ENCODE data around the gene CPEB3.
"Not testable (repeated sequence)": the region's sequence is repeated elsewhere in the genome, so short reads cannot be mapped to it uniquely, and the experiment has no call there.

The CPEB3 gene

GRCh38 chr10:92121686-92122492 is 169.0 kb downstream of the CPEB3 start:
- Histone ChIP-seq H3K27me3 (ENCODE audit: insufficient read depth, low read length) (no peaks in the 10 kb centered on the region), H3K27ac (ENCODE audit: low read depth, low read length) (no peak overlapping the region), H3K4me1 (ENCODE audit: control insufficient read depth, insufficient read depth, low read length, unreplicated experiment) (peaks cover 40% of the 10 kb centered on the region), H3K4me3 (ENCODE audit: low read depth, low read length) (no peak overlapping the region), H3K79me2 (ENCODE audit: control insufficient read depth, insufficient read depth, low read length, unreplicated experiment) (no peaks in the 10 kb centered on the region), H2AFZ (ENCODE audit: low read length, unreplicated experiment) (no peak overlapping the region), H3K36me3 (ENCODE audit: insufficient read depth, low read length) (no peaks in the 10 kb centered on the region)

- H3K79me2 ChIP-seq (ENCODE audit: control insufficient read depth, insufficient read depth, low read length, unreplicated experiment), result no peaks in the 10 kb centered on the region
- H3K4me3 ChIP-seq (ENCODE audit: low read depth, low read length), result no peak overlapping the region
- peaks cover 16% of the 10 kb centered on the region for H3K4me1 ChIP-seq (ENCODE audit: control insufficient read depth, insufficient read depth, low read length, unreplicated experiment)
- H3K27ac ChIP-seq (ENCODE audit: low read depth, low read length), result no peak overlapping the region
- H2AFZ ChIP-seq (ENCODE audit: low read length, unreplicated experiment), result no peak overlapping the region
- H3K36me3 ChIP-seq (ENCODE audit: insufficient read depth, low read length), result no peaks in the 10 kb centered on the region
- no peaks in the 10 kb centered on the region for H3K27me3 ChIP-seq (ENCODE audit: insufficient read depth, low read length)
These were observed 171.5 kb downstream of the CPEB3 start for GRCh38 chr10:92119340-92119739.

GRCh38 chr10:92114917-92115316 is 176.0 kb downstream of the CPEB3 start:
- not testable (repeated sequence) for H3K79me2 ChIP-seq (ENCODE audit: control insufficient read depth, insufficient read depth, low read length, unreplicated experiment); H3K27ac ChIP-seq (ENCODE audit: low read depth, low read length); H3K27me3 ChIP-seq (ENCODE audit: insufficient read depth, low read length); H2AFZ ChIP-seq (ENCODE audit: low read length, unreplicated experiment); H3K4me3 ChIP-seq (ENCODE audit: low read depth, low read length); H3K36me3 ChIP-seq (ENCODE audit: insufficient read depth, low read length)
- peaks cover 18% of the 10 kb centered on the region for H3K4me1 ChIP-seq (ENCODE audit: control insufficient read depth, insufficient read depth, low read length, unreplicated experiment)

- no peak overlapping the region for H2AFZ ChIP-seq (ENCODE audit: low read length, unreplicated experiment)
- H3K27me3 ChIP-seq (ENCODE audit: insufficient read depth, low read length), result no peaks in the 10 kb centered on the region
- H3K79me2 ChIP-seq (ENCODE audit: control insufficient read depth, insufficient read depth, low read length, unreplicated experiment), result no peaks in the 10 kb centered on the region
- H3K4me1 ChIP-seq (ENCODE audit: control insufficient read depth, insufficient read depth, low read length, unreplicated experiment), result peaks cover 18% of the 10 kb centered on the region
- H3K27ac ChIP-seq (ENCODE audit: low read depth, low read length), result no peak overlapping the region
- H3K4me3 ChIP-seq (ENCODE audit: low read depth, low read length), result no peak overlapping the region
- H3K36me3 ChIP-seq (ENCODE audit: insufficient read depth, low read length), result no peaks in the 10 kb centered on the region
These were observed 176.8 kb downstream of the CPEB3 start for GRCh38 chr10:92113911-92114600.

GRCh38 chr10:92112462-92112861 is 178.4 kb downstream of the CPEB3 start:
- H2AFZ ChIP-seq (ENCODE audit: low read length, unreplicated experiment), result no peak overlapping the region
- no peak overlapping the region for H3K4me3 ChIP-seq (ENCODE audit: low read depth, low read length)
- H3K27ac ChIP-seq (ENCODE audit: low read depth, low read length), result no peak overlapping the region
- no peaks in the 10 kb centered on the region for H3K27me3 ChIP-seq (ENCODE audit: insufficient read depth, low read length)
- no peaks in the 10 kb centered on the region for H3K36me3 ChIP-seq (ENCODE audit: insufficient read depth, low read length)
- no peaks in the 10 kb centered on the region for H3K79me2 ChIP-seq (ENCODE audit: control insufficient read depth, insufficient read depth, low read length, unreplicated experiment)
- H3K4me1 ChIP-seq (ENCODE audit: control insufficient read depth, insufficient read depth, low read length, unreplicated experiment), result peaks cover 18% of the 10 kb centered on the region

GRCh38 chr10:92111336-92111939 is 179.4 kb downstream of the CPEB3 start:
- Histone ChIP-seq H2AFZ (ENCODE audit: low read length, unreplicated experiment) (no peak overlapping the region), H3K27me3 (ENCODE audit: insufficient read depth, low read length) (no peaks in the 10 kb centered on the region), H3K4me3 (ENCODE audit: low read depth, low read length) (no peak overlapping the region), H3K36me3 (ENCODE audit: insufficient read depth, low read length) (no peaks in the 10 kb centered on the region), H3K27ac (ENCODE audit: low read depth, low read length) (no peak overlapping the region), H3K79me2 (ENCODE audit: control insufficient read depth, insufficient read depth, low read length, unreplicated experiment) (no peaks in the 10 kb centered on the region), H3K4me1 (ENCODE audit: control insufficient read depth, insufficient read depth, low read length, unreplicated experiment) (peaks cover 18% of the 10 kb centered on the region)

GRCh38 chr10:92110039-92110794 is 180.7 kb downstream of the CPEB3 start:
- Histone ChIP-seq H3K4me3 (ENCODE audit: low read depth, low read length) (no peak overlapping the region), H3K4me1 (ENCODE audit: control insufficient read depth, insufficient read depth, low read length, unreplicated experiment) (peaks cover 18% of the 10 kb centered on the region), H2AFZ (ENCODE audit: low read length, unreplicated experiment) (no peak overlapping the region), H3K79me2 (ENCODE audit: control insufficient read depth, insufficient read depth, low read length, unreplicated experiment) (no peaks in the 10 kb centered on the region), H3K27me3 (ENCODE audit: insufficient read depth, low read length) (no peaks in the 10 kb centered on the region), H3K36me3 (ENCODE audit: insufficient read depth, low read length) (no peaks in the 10 kb centered on the region), H3K27ac (ENCODE audit: low read depth, low read length) (no peak overlapping the region)

- H3K36me3 ChIP-seq (ENCODE audit: insufficient read depth, low read length), result no peaks in the 10 kb centered on the region
- H3K4me3 ChIP-seq (ENCODE audit: low read depth, low read length), result no peak overlapping the region
- peaks cover 21% of the 10 kb centered on the region for H3K4me1 ChIP-seq (ENCODE audit: control insufficient read depth, insufficient read depth, low read length, unreplicated experiment)
- H3K27ac ChIP-seq (ENCODE audit: low read depth, low read length), result no peak overlapping the region
- H2AFZ ChIP-seq (ENCODE audit: low read length, unreplicated experiment), result no peak overlapping the region
- H3K79me2 ChIP-seq (ENCODE audit: control insufficient read depth, insufficient read depth, low read length, unreplicated experiment), result no peaks in the 10 kb centered on the region
- H3K27me3 ChIP-seq (ENCODE audit: insufficient read depth, low read length), result no peaks in the 10 kb centered on the region
These were observed 182.1 kb downstream of the CPEB3 start for GRCh38 chr10:92108747-92109146.

- Histone ChIP-seq H2AFZ (ENCODE audit: low read length, unreplicated experiment) (no peak overlapping the region), H3K4me3 (ENCODE audit: low read depth, low read length) (no peak overlapping the region), H3K27ac (ENCODE audit: low read depth, low read length) (no peak overlapping the region), H3K27me3 (ENCODE audit: insufficient read depth, low read length) (no peaks in the 10 kb centered on the region), H3K36me3 (ENCODE audit: insufficient read depth, low read length) (no peaks in the 10 kb centered on the region), H3K4me1 (ENCODE audit: control insufficient read depth, insufficient read depth, low read length, unreplicated experiment) (peaks cover 24% of the 10 kb centered on the region), H3K79me2 (ENCODE audit: control insufficient read depth, insufficient read depth, low read length, unreplicated experiment) (no peaks in the 10 kb centered on the region)
These were observed 182.8 kb downstream of the CPEB3 start for GRCh38 chr10:92108120-92108519.

- Histone ChIP-seq H3K36me3 (ENCODE audit: insufficient read depth, low read length) (no peaks in the 10 kb centered on the region), H2AFZ (ENCODE audit: low read length, unreplicated experiment) (no peak overlapping the region), H3K79me2 (ENCODE audit: control insufficient read depth, insufficient read depth, low read length, unreplicated experiment) (peaks cover 4% of the 10 kb centered on the region), H3K27ac (ENCODE audit: low read depth, low read length) (no peak overlapping the region), H3K4me3 (ENCODE audit: low read depth, low read length) (no peak overlapping the region), H3K4me1 (ENCODE audit: control insufficient read depth, insufficient read depth, low read length, unreplicated experiment) (peaks cover 27% of the 10 kb centered on the region), H3K27me3 (ENCODE audit: insufficient read depth, low read length) (no peaks in the 10 kb centered on the region)
These were observed 187.3 kb downstream of the CPEB3 start for GRCh38 chr10:92103376-92104090.

Measured in ACC112 (cell line).